H1 (cell line): ENCODE data around the gene PCDH9. TPM values are rescaled to one million over a fixed set of nuclear protein-coding genes. Genes with fewer than 3 reads are reported as not detected.

Source experiments
- EP300 ChIP-seq, 2 experiments: IDR thresholded peaks; 1 replicate in 1 of 2; 2 replicates in 1 of 2; pipeline ENCODE4 v1.6.1; 2011 to 2012; ENCODE audit warnings: low read depth in 2 of 2, low read length in 2 of 2, mild to moderate bottlenecking in 2 of 2, borderline replicate concordance in 1 of 2, inconsistent platforms in 1 of 2, moderate library complexity in 1 of 2
- SAP30 ChIP-seq: fragments of 300-600 bp; sonication (generic); IDR thresholded peaks from 2 replicates; pipeline ENCODE4 v1.7.1; 2012; ENCODE audit warnings: low read length, moderate library complexity, mild to moderate bottlenecking, inconsistent platforms; ENCODE audit not compliant: insufficient read depth, insufficient replicate concordance
- polyA plus RNA-seq, 7 experiments: library from polyadenylated mRNA; depleted of rRNA in 3 of 7; stranded (reverse) in 5 of 7; unstranded in 2 of 7; fragments of >200 nt in 5 of 7; fragments of 200-250 nt in 2 of 7; gene quantifications; 1 replicate in 5 of 7; 2 replicates in 1 of 7; 4 replicates in 1 of 7; pipeline versions ENCODE4 v1.2.1 to v1.2.3, GENCODE V29; 2011 to 2013; ENCODE audit warnings: missing spikeins in 2 of 7, mixed read lengths in 2 of 7
- total RNA-seq: library from RNA; stranded (reverse); fragmentation: NEBNext Ultra II Directional; extraction: Animal tissue kit (Norgen Biotek cat#: 25700); gene quantifications from 2 replicates; pipeline ENCODE4 v1.2.1, GENCODE V29; 2021
- TF ChIP-seq, protein P1 (sequence below): fragments of 300-600 bp; sonication (generic); IDR thresholded peaks from 2 replicates; pipeline ENCODE4 v1.7.1; 2012; ENCODE audit warnings: low read length, moderate library complexity, mild to moderate bottlenecking, inconsistent platforms; ENCODE audit not compliant: insufficient replicate concordance

The PCDH9 gene
- total and polyA plus RNA-seq, 2 of the 8 experiments (the other 6 are each of a cell fraction or from before 2014, with no cell fraction given) = 0.12 to 0.60 TPM

- TF ChIP-seq, protein P1, sequence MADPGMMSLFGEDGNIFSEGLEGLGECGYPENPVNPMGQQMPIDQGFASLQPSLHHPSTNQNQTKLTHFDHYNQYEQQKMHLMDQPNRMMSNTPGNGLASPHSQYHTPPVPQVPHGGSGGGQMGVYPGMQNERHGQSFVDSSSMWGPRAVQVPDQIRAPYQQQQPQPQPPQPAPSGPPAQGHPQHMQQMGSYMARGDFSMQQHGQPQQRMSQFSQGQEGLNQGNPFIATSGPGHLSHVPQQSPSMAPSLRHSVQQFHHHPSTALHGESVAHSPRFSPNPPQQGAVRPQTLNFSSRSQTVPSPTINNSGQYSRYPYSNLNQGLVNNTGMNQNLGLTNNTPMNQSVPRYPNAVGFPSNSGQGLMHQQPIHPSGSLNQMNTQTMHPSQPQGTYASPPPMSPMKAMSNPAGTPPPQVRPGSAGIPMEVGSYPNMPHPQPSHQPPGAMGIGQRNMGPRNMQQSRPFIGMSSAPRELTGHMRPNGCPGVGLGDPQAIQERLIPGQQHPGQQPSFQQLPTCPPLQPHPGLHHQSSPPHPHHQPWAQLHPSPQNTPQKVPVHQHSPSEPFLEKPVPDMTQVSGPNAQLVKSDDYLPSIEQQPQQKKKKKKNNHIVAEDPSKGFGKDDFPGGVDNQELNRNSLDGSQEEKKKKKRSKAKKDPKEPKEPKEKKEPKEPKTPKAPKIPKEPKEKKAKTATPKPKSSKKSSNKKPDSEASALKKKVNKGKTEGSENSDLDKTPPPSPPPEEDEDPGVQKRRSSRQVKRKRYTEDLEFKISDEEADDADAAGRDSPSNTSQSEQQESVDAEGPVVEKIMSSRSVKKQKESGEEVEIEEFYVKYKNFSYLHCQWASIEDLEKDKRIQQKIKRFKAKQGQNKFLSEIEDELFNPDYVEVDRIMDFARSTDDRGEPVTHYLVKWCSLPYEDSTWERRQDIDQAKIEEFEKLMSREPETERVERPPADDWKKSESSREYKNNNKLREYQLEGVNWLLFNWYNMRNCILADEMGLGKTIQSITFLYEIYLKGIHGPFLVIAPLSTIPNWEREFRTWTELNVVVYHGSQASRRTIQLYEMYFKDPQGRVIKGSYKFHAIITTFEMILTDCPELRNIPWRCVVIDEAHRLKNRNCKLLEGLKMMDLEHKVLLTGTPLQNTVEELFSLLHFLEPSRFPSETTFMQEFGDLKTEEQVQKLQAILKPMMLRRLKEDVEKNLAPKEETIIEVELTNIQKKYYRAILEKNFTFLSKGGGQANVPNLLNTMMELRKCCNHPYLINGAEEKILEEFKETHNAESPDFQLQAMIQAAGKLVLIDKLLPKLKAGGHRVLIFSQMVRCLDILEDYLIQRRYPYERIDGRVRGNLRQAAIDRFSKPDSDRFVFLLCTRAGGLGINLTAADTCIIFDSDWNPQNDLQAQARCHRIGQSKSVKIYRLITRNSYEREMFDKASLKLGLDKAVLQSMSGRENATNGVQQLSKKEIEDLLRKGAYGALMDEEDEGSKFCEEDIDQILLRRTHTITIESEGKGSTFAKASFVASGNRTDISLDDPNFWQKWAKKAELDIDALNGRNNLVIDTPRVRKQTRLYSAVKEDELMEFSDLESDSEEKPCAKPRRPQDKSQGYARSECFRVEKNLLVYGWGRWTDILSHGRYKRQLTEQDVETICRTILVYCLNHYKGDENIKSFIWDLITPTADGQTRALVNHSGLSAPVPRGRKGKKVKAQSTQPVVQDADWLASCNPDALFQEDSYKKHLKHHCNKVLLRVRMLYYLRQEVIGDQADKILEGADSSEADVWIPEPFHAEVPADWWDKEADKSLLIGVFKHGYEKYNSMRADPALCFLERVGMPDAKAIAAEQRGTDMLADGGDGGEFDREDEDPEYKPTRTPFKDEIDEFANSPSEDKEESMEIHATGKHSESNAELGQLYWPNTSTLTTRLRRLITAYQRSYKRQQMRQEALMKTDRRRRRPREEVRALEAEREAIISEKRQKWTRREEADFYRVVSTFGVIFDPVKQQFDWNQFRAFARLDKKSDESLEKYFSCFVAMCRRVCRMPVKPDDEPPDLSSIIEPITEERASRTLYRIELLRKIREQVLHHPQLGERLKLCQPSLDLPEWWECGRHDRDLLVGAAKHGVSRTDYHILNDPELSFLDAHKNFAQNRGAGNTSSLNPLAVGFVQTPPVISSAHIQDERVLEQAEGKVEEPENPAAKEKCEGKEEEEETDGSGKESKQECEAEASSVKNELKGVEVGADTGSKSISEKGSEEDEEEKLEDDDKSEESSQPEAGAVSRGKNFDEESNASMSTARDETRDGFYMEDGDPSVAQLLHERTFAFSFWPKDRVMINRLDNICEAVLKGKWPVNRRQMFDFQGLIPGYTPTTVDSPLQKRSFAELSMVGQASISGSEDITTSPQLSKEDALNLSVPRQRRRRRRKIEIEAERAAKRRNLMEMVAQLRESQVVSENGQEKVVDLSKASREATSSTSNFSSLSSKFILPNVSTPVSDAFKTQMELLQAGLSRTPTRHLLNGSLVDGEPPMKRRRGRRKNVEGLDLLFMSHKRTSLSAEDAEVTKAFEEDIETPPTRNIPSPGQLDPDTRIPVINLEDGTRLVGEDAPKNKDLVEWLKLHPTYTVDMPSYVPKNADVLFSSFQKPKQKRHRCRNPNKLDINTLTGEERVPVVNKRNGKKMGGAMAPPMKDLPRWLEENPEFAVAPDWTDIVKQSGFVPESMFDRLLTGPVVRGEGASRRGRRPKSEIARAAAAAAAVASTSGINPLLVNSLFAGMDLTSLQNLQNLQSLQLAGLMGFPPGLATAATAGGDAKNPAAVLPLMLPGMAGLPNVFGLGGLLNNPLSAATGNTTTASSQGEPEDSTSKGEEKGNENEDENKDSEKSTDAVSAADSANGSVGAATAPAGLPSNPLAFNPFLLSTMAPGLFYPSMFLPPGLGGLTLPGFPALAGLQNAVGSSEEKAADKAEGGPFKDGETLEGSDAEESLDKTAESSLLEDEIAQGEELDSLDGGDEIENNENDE = peak; percentile 31
- TF ChIP-seq EP300 (IDR thresholded peaks at IDR 0.05; ENCODE audit: borderline replicate concordance in 1 of 2, low read depth in 2 of 2, low read length in 2 of 2) (no peak), SAP30 (no peak)
Measured at GRCh38 chr13:67070306-67070705, 159.8 kb downstream of the PCDH9 start (continued).
